HG03095 (cell line): Measurements from ENCODE around the gene OTOP3.
"Not testable (repeated sequence)": the region's sequence is repeated elsewhere in the genome, so short reads cannot be mapped to it uniquely, and the experiment has no call there.

Experiments used
- ATAC-seq: cut with Tn5 transposase; IDR thresholded peaks from one replicate; pipeline ENCODE4 v1.9.1; 2021; ENCODE audit warnings: moderate library complexity; ENCODE audit not compliant: unreplicated experiment

OTOP3 gene

DNA sequence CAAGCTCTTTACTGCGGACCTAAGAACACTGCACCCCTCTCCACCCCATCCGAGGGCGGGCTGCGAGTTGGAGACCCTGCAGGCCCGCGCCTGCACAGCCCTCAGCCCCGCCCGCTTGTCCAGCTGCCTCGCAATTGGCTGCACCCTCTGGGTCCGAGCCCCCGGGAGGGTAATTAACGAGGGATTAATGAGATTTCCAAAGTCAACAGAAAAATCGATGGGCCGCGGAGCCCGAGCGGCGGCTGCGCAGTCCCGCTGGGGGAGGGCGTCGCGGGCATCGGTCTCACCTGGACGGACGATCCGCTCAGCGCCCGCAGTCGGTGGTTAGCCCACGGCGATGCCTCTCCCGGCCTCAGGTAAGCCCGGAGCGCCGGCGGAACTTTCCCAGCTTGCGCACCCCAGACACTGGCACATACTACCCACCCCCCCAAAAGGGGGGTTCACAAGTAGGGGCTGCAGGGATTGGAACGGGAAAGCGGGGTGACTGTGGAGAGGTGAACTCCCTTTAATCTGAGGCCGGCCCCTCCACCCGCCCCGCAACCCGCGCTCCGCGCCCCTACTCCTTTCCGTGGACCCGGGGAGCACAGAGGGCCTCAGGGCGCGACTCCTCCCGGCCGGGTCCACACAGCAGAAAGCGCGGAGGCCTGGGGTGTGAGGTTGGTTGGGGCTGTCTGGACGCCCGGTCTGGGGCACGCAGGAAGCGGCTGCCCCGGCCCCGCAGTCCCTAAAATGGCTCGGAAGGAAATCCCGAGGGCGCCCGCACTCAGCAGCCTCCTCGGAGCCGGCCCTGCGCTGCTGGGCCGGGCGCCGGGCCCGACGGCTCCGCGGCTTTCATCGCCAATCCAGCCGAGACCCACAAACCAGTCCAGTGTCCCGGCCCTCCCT, at the start of gene OTOP3:
OTOP3 (plus strand) TSS at position 314 of the 885 bp plus-strand sequence; CDS start at position 338, 24 bp downstream.
- ATAC-seq, result no peak

DNA sequence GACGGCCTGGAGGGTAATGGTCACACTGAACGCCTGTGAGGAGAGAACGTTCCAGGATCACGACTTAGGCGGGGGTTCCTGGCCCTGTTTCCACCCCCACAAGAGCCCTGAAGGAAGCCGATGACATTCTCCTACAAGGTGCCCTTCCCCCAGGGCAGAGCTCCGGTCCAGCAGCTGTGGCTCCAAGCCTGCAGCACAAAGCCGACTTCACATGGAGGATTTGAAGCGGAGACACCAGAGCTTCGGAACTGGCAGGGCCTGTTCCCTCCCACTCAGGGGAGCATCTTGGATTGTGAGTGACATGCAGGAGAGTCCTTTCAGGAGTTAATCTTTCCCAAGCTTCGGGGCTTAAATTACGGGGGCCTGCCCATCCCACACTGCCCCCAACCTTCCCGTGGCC, 47.2 kb upstream of the OTOP3 start:
- ATAC-seq, result no peak

- ATAC-seq, result no peak
Measured at GRCh38 chr17:74890554-74890953, 45.1 kb upstream of the OTOP3 start.

DNA sequence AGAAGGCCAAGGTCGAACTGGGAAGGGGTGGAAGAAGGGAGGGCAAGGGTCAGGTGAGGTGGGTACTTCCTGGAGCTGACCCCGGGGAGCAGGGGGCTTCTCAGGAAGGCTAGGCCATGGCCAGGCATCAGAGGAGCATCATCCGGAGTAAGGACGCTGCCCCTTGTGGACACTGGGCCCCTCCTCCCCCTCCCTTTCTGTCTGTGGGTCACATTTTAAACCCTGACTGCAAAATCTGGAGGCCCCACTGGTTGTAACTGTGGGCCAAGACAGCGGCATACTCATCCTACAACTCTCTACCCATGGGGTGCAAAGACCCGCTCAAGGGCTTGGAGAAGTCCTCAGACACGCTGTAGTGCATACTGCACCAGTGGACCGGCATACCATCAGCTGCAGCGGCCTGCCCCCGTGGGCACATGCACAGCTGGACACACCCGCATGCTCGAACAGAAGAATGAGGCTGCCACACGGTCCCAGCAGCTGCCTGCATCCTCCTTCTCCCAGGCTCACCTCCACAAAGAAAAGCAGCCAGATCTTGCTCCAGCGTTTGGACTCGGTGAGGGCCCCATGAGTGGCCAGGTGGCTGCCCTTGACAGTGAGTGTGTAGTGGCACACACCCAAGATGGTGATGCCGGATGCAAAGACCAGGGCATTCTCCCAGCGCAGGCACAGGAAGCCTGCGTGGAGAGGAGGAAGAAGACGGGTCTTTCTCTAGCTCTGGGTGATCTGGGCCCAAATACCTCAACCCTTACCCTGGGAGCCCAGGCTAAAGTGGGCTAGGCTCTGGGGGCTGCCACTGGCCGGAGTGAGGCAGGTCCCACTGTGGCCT, 43.5 kb upstream of the OTOP3 start:
- ATAC-seq, result no peak

DNA sequence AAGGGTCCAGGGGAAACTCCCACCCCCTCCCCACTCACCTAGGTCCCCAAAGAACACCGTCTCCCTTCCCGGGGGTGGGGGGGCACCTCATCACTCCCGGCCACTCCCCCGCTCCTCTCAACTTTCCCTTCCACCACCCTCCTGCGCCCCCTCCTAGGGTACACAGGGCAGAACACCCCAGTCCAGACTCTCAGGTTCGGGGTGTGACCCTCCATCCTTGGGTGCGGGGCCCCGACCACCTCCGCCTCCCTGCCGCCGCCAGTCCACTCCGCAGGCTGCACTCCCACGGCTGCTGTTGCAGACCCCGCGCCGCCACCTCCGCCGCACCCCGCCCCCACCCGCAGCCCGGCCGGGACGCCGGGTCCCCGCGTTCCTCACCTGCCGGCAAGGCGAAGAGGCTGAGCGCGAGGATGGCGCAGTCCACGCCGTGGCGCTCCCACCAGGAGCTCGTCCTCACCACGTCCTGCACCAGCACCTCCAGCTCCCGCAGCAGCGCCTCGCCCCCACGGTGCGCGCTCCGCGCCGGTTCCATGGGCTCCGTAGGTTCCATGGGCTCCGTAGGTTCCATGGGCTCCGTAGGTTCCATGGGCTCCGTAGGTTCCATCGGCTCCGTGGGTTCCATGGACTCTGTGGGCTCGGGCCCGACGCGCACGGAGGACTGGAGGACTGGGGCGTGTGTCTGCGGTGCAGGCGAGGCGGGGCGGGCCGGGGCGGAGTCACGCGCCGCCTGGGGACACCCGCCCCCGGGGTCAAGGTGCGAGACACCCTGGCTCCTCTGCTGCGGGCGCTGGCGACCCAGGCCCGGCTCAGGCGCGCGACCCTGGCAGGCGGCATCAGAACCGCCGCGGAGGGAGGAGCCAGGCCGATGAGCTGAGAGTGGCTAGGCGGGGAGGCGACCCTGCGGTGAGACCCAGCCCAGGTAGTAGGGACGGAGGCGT, 42.5 kb upstream of the OTOP3 start, which contains the start of gene FADS6:
FADS6 (minus strand) TSS at position 660 of the 938 bp plus-strand sequence; CDS start at position 622, 38 bp downstream.
- ATAC-seq, result no peak

DNA sequence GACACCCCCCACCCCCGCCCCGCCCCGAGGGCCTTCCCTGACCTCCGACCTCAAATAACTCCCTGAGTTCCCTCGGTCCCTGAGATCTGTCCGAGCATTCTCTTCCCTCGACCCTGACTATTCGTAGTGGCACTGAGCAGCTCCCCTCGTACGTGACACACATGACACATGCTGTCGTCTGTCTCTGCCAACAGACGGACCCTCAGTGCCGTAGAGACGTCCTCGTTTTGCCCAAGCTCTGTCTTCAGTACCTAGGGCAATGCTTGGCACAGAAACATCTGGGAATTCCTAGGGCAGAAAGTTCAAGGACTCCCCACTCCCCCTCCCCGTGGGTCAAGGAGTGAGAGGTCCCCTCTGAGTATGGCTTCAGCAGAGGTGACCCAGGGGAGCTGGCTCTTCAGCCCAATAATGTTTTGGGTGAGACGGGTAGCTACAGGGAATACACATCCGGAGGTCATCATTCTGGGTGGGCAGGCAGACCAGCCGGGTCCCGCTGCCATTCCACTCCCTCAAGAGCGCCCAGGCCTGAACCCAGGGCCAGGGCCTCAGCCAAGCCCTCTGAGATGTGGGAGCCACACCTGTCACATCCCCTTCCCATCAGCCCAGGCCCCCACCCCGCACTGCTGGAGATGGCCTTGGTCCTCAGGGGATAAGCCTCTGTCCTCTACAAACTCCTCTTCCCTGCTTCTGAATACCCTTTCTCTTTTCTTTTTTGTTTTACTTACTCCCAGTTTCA, 41.6 kb upstream of the OTOP3 start:
- no peak for ATAC-seq

GRCh38 chr17:74898376-74898946, 37.2 kb upstream of the OTOP3 start:
- no peak for ATAC-seq

GRCh38 chr17:74900208-74900607, 35.5 kb upstream of the OTOP3 start:
- no peak for ATAC-seq

DNA sequence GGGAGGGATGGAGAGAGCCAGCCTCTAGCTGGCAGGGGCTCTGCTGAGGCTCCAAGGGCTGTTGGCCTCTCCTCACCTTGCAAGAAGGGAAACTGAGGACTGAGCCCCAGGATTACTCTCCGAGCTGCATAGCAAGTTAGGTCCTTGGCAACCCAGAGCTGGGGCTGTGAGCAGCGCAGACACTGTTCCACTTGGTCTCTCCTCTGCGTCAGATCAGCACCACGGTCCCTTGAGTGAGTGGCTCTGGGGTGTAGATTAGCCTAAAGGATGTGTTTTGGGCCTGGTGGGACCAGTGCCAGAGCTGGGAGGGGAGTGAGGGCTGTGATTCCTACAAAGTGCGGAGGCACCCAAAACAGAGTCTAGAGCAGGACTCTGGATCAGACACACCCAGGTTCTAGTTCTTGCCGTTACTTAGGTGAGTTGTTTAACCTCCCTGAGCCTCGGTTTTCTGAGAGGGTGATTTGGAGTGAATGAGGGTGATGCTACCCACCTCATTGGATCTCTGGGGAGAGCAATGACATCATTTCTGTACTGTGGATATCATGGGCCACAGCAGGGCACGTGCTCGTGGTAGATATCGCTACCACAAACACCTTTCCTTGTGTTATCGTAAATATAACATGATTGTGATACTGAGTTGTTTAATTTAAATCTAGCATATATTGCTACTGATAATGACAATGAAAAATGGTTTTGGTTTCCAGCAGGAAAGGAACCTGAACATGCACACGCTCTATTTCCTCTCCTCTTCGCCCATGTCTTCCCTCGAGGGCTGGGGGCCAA, 34.2 kb upstream of the OTOP3 start:
- no peak for ATAC-seq

GRCh38 chr17:74903034-74903433, 32.7 kb upstream of the OTOP3 start:
- no peak for ATAC-seq

DNA sequence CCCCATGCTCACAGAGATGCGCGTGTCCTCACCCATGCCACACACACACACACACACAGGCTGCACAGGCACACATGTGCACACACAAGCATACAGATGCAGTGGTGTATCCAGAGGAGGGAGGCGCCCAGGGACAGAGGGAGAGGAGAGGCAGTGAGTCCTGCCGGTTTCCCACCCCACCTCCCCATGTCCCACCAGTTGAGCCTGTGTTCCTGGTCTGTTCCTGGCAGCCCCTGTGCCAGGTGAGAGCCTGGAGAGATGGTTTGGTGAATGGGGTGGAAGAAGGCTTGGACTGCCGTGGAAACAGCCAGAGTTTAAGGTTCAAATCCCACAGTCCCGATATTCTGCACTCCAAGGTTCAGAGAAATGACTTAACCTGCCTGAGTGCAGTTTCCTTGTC, 32.0 kb upstream of the OTOP3 start:
- no peak for ATAC-seq

DNA sequence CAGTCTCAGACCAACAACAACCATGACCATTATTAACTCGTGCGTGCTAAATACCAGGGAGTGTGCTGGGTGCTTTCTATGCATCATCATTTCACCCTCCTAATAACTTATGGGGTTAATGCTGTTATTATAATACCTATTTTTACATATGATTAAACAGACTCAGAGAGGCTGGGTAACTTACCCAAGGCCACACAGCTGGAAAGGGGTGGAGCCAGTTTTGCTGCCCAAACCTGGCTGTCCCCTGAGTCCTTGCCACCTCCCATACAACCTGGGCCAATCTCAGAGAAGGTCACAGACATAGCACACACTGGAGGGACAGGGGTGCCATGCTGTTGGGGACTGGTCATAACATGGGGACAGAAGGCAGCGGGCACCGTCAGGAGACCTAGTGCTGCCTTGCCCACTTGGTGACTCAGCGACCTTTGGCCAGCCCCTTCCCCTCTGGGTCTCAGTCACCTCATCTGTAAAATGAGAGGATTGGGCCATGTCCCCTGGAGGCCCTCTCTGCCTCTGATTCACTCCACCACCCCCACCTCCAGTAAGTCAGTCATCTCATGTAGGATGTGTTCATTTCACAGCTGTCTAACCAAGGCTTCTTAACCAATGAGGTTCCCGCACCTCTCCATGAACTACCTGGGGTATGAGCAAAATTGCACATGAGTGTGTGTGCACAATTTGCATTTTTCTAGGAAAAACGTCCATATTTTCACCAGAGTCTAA, 30.9 kb upstream of the OTOP3 start:
- no peak for ATAC-seq

DNA sequence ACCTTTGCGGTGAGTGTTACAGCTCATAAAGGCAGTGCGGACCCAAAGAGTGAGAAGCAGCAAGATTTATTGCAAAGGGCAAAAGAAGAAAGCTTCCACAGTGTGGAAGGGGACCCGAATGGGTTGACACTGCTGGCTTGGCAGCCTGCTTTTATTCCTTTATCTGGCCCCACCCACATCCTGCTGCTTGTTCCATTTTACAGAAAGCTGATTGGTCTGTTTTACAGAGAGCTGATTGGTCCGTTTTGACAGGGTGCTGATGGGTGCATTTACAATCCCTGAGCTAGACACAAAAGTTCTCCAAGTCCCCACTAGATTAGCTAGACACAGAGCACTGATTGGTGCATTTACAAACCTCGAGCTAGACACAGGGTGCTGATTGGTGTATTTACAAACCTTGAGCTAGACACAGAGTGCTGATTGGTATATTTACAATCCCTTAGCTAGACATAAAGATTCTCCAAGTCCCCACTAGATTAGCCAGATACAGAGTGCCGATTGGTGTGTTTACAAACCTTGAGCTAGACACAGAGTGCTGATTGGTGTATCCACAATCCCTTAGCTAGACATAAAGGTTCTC, 29.4 kb upstream of the OTOP3 start:
- not testable (repeated sequence) for ATAC-seq

- no peak for ATAC-seq
Measured at GRCh38 chr17:74907012-74907411, 28.7 kb upstream of the OTOP3 start.

DNA sequence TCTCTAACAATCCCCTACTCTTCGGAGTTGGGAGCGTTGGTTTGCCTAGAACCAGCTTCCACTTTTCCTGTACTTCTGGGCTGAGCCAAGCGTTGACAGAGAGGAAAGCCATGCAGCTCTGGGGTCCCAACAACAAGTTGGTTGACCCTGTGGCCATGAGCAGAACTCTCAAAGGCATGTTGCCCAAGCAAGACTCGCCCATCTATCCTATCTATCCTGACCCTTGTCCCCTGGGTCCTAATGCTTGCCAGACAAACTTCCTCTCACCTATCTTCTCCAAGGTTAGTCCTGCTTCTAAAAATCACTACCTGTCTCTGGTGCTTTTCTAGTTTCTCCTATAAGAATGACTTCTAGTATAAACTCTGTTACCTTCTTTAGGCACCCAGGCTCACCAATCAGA, 26.6 kb upstream of the OTOP3 start:
- not testable (repeated sequence) for ATAC-seq

GRCh38 chr17:74911423-74911822, 24.3 kb upstream of the OTOP3 start:
- ATAC-seq, result not testable (repeated sequence)

- no peak for ATAC-seq
Measured at GRCh38 chr17:74916136-74916850, 19.4 kb upstream of the OTOP3 start.
